Stimulated activated CD4-positive, alpha-beta T cell treated with anti-CD3 and anti-CD28 coated beads, Interleukin-1b, Interleukin-23, amount 100 ng/mL, for 1 hour (primary cell): ENCODE results near the gene COL20A1.

ENCODE experiments used
- DNase-seq, 2 donors: peaks; one replicate each; pipeline ENCODE4 v3.0.0-alpha.2; 2020; ENCODE audit warnings: low read depth in 2 of 2

Gene COL20A1

DNA sequence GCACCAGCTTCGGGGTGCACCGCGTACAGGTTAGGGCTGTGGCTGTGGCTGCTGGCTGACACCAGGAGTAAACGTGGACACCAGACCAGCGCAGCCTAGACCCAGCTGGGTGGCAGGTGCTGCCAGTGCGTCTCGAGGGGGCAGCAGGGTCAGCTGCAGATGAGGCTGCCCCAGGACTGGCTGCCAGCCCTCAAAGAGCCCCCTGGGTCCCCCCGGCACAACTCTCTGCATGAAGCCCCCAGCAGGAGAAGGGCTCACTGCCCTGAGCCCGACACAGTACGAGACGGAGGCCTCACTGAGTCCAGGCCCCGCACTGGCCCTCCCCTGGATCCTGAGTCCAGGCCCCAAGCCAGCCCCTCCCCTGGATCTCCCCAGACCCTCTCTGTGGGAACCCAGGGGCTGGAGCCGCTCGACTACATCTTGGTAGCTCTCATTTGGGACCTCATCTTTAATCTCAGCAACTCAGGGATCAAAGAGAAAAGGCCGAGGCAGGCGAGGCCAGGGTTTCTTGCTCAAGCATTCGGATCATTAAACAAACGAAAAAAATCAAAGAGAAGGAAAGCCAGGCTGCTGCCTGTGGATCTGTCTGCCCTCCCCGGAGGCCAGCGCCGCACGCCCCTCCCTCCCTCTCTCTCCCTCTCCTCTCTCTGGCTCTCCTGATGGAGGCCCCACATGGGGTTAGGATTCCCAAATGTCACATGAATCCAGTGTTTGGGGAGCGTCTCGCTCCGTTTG is 31.8 kb upstream of the COL20A1 start:
- no peak for DNase-seq

DNA sequence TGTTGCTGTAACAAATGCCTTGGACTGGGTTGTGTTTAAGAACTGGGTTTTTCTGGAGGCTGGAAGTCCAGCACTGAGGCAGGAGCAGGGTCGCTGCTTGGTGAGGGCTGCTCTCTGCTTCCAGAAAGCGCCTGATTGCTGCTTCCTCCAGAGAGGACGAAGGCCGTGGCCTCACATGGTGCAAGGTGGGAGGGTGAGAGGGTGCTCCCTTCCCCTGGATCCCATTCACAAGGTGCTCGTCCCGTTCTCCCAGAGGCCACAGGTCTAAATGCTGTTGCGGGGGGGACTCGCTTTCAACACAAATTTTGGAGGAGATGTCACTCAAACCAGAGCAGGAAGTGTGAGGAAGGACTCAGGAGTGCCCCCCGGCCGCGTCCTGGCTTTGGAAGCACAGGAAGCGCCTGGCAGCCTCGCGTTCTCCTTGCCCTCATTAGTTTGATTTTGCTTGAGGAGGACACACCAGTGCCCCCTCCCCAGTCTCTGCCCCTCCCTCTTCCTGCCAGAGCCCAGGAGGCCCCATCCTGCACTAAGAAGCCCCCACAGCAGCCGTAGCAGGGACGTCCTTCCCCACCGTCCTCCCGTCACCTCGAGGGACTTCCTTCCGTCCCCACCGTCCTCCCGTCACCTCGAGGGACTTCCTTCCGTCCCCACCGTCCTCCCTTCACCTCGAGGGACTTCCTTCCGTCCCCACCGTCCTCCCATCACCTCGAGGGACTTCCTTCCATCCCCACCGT is 31.0 kb upstream of the COL20A1 start:
- no peak for DNase-seq

DNA sequence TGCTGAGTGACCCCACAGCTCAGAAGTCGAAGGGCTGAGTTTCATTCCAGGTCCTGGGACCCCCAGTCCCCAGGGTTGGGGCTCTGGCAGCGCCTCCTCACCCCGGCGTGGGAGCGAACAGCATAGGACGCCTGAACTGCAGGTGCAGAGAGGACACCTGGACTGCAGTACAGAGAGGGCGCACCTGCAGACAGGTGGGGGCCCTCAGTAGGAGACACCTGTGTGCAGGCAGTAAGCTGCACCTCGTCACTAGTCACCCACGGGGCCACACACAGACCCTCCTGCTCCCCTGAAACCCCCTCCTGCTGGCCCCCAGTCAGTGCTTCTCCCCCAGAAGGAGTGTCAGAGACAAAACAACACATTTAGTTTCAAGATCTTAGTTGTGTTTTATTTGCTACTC is 30.1 kb upstream of the COL20A1 start:
- DNase-seq: no peak

DNA sequence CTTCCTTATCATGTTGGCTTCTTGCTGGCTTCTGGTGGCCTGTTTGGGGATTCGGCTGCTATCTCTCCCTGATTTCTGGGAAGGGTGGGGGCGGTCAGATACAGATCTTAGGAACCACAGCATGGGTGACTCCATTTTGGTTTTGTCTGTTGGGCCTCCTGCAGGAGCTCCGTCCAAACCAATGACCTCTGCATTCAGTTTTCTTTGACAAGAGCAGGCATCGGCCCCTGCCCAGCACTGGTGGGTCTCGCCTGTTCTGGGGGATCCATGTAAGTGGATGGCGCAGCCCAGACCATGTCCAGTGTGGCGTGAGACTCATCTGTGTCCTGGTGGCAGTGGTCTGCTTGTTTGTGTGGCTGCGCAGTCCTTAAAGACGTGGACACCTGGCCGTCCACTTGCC is 29.0 kb upstream of the COL20A1 start:
- DNase-seq: no peak

DNA sequence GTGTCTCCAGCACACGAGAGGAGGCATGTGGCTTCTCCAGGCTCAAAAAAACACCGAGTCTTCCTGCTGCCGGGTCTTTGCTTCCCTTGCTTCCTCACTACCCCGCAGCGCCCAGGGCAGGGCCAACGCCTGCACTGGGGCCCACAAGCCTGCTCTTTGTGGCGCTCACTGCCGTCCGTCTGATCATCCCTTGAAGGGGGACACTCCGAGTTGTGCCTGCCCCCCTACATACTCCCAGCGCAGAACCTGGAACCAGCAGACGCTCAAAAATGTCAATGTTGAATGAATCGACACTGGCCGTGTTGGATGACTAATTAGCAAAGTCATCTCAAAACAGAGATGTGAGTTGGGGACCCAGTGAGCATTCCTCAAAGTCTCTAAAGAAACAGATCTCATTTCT is 28.5 kb upstream of the COL20A1 start:
- DNase-seq: no peak

DNA sequence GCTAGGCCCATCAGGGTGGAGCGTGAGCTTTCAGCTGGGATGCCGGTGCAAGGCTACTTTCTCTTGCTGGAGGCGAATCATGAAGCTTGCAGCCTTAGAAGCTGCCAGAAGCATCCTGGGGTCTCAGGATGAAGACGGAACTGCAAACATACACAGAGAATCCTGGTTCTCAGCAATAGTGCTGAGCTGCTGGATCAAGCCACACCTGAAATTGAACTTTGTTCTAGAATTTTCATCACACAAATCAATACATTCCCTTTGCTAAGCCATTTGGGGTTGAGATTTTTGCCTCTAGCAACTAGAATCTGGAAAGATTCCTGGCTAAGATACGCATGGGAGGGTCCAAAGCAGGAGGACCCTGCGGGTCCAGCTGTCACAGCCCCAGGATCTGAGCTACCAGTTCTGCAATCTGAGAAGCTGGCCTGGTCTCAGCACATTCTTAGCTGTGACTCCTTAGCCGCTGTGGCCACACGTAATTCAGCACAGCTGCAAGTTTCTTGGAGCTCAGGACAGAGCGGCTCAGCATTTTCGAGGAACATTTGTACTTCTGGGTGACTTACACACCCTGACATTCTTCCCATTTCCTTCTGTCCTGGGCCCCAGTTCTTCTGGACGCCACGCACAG is 27.0 kb upstream of the COL20A1 start:
- DNase-seq: no peak

DNA sequence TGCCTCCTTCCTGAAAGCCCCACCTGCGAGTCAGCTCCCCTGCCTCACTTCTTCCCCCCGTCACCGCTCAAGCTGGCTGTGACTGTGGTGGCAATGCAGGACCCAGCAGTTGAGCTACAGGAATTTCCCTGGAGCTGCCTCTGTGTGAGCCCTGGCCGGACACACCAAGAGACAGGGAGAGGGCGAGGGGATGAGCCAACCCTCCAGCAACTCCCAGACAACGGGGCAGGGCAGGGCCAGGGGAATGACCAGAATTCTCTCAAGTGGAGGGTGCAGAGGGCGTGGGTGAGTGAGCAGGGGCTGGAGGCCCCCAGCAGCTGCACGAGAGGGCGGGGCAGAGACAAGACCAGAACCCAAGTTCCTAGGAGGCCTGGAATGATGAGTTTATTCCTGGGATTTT is 25.3 kb upstream of the COL20A1 start:
- no peak for DNase-seq

DNA sequence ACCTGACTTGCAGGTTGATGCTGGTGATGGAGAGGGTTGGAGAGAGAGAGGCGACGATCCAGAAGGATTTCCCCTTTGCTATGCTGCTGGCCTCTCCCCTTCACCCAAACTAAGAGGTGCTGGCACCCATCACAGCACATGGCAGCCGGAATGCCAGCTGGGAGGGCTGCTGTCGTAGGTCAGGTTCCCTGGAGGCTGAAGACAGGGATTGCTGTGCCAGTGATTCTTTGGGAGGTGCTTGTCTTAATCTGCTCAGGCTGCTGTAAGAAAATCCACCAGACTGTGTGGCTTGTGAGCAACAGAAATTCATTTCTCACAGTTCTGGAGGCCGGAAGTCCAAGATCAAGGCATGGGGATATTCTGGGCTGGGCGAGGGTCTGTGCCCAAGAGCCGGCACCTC is 24.7 kb upstream of the COL20A1 start:
- DNase-seq: no peak

DNA sequence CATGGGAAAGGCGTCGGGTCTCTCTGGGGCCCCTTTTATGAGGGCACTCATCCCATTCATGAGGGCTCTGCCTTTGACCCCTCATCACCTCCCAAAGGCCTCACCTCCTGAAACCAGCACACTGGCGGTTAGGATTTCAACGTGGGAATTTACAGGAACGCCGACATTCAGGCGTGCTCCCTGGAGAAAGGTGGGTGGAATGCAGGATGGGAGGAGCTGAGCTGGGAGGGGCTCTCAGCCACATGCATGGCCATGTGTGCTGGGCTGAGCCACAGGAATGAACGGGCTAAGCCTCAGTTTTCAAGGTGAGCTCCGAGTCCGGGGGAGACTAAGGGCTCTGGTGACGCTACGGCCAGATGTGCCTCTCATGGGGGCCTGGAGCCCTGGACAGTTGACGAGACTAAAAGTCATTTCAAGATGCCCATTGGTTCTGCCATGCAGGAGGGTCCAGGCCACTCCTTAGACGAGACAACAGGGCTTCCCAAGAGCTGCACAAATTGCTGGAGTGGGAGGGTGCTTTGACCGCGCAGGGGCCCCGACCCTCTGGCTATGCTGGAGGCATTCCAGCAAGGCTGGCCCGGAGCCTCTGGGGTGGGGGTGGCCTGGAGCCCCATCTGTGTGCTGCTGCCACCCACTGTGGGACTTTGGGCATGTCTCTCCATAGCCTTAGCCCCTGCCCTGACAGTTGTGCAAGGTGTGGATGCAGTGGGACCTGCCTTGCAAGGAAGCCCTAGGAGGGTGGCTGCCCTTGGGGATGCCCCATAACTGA is 24.1 kb upstream of the COL20A1 start:
- no peak for DNase-seq

DNA sequence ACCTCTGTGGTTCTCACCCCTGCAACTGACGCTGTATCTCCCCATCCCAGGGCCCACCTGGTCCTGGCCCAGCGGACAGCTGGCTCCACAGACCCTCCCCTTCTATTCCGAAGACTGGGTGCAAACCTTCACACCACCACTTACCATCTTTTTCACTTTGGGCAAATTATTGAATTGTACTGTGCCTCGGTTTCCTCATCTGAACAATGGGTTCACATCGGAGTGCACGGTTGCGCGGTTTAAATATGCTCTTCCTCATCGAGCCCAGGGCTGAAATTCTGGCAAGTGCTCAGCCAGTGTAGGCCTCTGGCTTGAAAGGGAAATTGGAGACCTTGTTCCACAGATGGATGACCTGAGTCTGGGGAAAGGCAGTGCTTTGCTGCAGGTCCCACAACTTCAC is 23.3 kb upstream of the COL20A1 start:
- no peak for DNase-seq

DNA sequence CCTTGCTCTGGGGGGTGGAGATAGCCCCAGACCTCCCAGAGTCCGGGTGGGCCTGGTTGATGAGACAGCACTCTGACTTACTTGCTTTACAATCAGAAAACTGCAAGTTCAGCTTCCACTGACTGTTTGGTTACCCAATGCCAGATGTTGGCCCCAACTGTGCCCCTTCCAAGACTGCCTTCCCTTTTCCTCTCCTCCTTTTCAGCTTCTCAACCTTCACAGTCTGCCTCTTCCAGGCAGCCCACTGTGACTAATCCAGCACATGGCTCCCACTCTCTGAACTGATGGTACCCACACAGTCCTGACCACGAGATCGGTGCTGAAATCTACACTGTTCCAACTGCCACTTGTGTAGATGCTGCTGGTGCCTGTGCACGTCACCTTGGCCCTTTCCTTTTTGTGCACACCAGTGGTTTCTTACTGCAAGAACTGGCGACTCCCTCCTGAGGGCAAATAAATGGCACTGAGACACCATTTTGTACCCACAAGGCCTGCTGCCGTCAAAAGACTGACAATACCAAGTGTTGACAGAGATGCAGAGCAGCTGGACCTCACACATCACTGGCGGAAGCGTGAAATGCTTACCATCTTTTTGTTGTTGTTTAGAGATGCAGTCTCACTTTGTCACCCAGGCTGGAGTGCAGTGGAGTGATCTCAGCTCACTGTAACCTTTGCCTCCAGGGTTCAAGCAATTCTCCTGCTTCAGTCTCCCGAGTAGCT is 22.2 kb upstream of the COL20A1 start:
- DNase-seq: no peak

DNA sequence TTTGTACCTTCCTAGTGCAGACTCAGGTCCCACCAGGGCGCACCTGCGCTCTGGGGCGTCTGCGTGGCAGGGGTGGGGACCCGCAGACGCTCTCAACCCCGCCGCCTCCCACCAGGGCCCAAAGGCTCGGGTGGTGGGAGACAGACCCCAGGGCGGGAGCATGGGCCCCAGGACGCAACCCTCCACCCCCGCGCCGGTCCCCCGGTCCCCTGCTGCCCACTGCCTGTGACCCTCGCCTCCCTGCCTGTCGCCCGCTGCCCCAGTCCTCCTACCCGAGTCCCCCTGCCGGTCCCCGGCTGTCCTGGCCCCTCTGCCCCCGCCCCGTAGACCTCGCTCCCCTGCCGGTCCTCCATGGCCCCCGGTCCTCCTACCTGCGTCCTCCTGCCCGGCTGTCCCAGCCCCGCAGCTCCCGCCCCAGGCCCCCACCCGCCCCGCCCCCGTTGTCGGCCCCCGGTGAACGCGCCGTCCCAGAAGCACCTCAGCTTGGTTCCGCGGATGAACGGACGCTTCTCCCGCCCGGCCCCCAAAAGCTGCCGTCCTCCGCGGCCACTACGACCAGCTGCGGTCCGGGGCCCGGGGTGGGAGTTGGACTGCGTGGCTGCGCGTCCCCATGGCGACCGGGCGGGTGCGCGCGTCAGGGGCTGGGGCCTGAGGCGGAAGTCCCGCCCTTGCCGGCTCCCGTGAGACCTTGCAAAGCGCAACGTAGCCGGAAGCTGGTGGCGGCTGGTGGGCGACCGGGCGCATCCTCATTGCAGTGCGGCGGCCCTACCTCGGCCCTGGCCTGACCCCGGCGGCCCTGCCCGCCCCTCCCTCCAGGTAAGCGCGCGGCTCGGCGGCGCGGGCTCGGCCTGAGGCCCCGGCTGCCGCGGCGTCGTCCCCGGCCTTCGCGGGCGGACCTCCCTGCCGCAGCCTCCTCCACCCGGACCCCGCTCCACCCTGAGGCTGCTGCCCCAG is 20.6 kb upstream of the COL20A1 start, which contains the start of gene ARFGAP1:
Gene ARFGAP1 (plus strand): TSS at position 709 of the 954 bp plus-strand sequence. CDS start 2,768 bp downstream, outside the sequence.
- peak; percentile 71 to 73 for DNase-seq

DNA sequence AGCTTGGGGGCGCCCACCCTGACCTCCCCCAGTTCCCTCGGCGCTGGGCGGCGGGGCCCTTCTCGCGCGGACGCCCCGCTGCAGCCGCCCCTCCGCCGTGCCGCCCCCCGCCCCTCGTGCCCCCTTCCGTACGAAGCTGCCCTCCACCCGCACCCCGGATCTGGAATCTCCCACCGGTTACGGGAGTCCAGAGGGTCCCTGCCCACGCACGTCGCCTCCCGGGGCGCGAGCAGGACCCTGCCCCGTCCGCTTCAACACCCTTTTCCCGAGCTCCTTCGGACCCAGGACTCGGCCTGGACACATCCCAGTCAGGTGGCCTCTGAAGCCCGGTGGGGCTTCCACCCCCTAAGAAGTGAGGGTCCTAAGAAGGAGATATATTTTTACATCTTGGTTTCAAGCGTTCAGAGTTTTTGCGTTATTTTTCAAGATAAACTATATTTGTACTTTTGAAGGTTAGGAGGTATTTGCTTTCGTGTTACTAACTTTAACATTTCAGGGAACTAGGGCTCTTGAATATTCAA is 19.9 kb upstream of the COL20A1 start:
- DNase-seq: no peak

DNA sequence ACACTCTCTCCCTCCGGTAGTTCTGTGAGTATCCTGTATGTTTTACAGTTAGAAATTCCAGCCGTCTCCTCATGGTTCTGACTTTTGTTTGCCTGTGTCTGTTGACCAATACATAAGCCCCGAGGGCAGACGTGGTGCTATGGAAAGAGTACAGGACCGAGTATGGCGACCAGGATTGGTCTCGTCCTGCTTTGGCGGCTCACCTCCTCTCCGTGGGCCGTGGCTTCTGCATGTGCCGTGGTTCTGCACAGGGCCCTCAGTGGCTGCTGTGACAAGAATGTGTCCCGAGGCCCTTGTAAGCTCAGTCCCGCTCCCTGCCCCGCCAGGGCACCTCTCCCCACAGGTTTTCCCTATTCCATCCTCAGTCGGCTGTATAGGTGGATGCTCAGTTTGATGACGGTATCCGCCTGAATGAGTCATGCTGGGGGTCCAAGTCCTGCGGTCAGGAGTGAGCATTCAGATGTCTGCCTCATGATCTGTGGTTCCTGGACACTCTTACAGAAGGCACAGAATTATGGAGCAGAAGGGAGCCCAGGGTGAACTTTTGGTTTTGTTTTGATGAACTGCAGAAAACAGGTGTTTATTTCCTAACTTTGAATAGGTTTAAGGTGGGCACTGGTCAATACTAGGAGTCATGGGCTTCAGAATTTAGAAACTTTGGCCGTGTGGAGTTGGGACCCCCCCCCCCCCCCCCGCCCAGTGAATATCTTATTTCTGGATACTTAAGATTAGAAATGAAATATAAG is 19.2 kb upstream of the COL20A1 start:
- no peak for DNase-seq

DNA sequence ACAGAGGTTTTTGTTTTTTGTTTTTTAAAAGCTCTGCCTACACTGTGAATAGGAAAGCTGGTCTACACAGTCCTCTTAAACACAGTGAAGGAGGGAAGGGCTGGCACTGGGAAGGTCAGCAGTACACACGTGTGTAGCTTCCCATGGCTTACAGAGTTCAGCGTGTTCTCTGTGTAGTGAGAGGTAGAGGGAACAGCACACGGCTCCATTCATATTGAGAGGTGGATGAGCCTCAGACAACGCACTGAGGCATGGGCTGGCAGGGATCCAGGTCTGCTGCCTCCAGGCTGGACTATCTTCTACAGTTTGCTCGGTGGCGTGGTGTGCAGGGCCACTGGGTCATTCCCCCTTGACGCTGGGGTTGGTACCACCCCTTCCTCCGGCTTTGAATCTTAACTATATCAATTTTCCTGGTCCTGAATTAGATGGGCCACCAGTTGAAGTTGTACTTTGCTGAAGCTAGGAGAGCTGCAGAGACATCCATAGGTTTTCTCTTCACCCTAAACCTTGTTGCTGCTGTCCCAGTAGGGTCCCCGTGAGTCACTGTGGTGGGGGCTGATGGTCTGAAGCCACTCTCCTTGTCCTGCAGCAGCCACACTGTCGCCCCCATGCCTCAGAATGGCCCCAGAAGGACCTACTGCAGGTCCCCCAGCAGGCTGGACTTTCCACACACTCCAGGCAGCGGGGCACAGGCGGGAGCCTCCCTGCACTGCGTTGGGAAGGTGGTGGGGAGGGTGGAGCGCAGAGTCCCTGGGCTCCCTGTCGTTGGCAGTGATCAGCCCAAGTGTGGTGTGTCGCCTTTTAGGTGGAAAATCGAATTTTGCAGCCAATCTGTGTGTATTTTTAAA is 18.4 kb upstream of the COL20A1 start:
- DNase-seq: no peak

DNA sequence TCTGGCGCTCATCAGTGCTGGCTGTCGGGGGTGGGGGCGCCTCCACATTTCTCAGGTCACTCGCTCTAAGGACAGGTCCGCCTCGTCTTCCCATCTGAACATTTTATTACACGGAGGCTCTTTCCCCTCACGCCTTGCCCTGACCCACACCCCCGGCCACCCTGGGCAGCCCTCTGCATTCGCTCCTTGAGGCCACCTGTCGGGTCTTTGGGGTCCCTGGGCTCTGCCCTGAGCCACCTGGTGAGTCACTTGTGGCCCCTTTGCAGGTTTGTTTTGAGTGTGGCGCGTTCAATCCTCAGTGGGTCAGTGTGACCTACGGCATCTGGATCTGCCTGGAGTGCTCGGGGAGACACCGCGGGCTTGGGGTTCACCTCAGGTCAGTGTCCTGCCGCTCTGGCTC is 17.2 kb upstream of the COL20A1 start:
- DNase-seq: no peak

DNA sequence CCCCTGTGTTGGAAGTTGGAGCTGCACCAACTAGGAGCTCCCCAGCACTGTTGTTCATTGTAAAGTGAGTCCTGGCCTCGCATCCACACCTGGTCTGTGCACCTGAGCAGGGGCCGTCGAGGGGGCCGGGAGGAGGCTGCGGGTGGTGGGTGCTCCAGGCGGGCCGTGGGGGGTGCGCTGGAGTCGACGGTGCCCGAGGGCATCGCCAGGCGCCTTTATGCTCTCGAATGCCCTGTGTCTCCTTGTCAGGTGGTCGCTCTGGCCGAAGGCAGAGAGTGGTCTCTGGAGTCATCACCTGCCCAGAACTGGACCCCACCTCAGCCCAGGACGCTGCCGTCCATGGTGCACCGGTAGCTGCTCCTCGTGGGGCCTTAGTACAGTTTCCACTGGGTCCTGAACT is 16.0 kb upstream of the COL20A1 start:
- no peak for DNase-seq

DNA sequence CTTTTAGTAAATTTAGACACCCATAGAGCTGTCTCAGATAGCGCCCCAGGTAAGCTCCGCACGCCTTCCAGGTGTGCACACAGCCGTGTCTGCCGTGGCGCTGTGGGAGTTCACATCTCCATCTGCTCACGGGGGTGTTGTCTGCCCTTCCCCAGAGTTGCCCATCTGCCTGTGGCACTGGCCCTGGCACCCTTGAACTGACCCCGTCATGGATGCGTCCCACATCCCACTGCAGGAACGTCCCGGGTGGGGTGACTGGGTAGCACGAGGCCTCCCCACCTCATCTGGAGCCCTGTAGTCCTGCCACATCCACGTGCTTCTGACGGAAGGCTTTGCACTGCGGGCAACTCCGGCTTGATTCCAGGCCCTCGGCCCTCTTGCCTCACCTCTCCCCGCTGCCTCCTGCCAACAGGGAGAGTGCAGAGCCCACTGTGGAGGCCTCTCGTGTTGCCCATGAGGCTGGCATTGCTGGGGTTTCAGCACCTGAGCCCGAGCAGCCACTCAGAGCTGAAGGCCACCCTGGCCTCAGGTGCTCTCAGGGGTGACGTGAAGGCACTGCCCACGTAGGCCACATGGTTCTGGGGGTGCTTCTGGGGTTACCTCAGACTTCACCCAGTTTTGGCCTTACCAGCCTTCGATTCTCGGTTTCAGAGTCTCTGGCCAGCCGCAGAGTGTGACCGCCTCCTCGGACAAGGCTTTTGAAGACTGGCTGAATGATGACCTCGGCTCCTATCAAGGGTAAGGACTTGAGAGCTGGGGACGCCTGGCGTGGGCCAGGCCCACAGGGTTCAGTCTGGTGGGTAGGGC is 15.3 kb upstream of the COL20A1 start:
- DNase-seq: no peak
